GM12878 (cell line): ENCODE data around the gene DCTN4. TPM values are rescaled to one million over a fixed set of nuclear protein-coding genes. Genes with fewer than 3 reads are reported as not detected.

Source experiments
- ATAC-seq: fragments of 200-7000 bp; cut with Tn5 transposase; 3 replicates; pipeline ENCODE4 v1.9.1; 2020; ENCODE audit warnings: mild to moderate bottlenecking, moderate library complexity
- BruUV-seq: library from RNA; stranded (reverse); fragments of 400-500 nt; replicated peaks from 2 replicates; lab custom pipeline; 2021; lab: Mats Ljungman, UMichigan
- CTCF ChIA-PET: fragments of 300-600 bp; sonication (Branson Sonifier 250); formaldehyde crosslinking; extraction: SDS; loops from one replicate; lab custom pipeline; 2021; ENCODE audit warnings: inconsistent platforms; lab: Yijun Ruan, JAX
- POLR2A ChIA-PET: fragments of 350-600 bp; formaldehyde crosslinking; extraction: SDS; loops from one replicate; lab custom pipeline; 2021; ENCODE audit warnings: inconsistent platforms; lab: Charles Lee
- RAD21 ChIA-PET: fragments of 300-600 bp; sonication (Branson Sonifier 250); formaldehyde crosslinking; loops from one replicate; lab custom pipeline; 2023; ENCODE audit warnings: antibody characterized with exemption; ENCODE audit not compliant: unreplicated experiment; lab: Charles Lee
- SMC1A ChIA-PET: fragments of 300-600 bp; sonication (Branson Sonifier 250); formaldehyde crosslinking; loops from one replicate; lab custom pipeline; 2023; ENCODE audit not compliant: unreplicated experiment, uncharacterized antibody; lab: Charles Lee
- DNase-seq: peaks from one replicate; pipeline ENCODE4 v3.0.0-alpha.2; 2011; ENCODE audit warnings: low read depth, low spot score
- FAIRE-seq: peaks from 3 replicates; lab custom pipeline; 2011; peaks lifted over from hg19 to GRCh38; lab: Jason Lieb, UNC
- H2AFZ ChIP-seq: 2 replicates; pipeline ENCODE4 v1.6.0; 2011; ENCODE audit warnings: low read depth, low read length, control low read depth; ENCODE audit not compliant: control insufficient read depth
- H3K27ac ChIP-seq: 2 replicates; pipeline ENCODE4 v1.5.1; 2011; ENCODE audit warnings: control low read depth; ENCODE audit not compliant: control insufficient read depth, insufficient read depth
- H3K27me3 ChIP-seq, 2 experiments: replicated peaks in 1 of 2; 2 replicates each; pipeline versions ENCODE4 v1.6.0 to v1.6.1; 2011; ENCODE audit warnings: low read length in 1 of 2; ENCODE audit not compliant: control insufficient read depth in 2 of 2, insufficient read depth in 2 of 2
- H3K36me3 ChIP-seq, 2 experiments: 2 replicates each; pipeline ENCODE4 v1.5.1; 2011; ENCODE audit warnings: low read length in 1 of 2; ENCODE audit not compliant: control insufficient read depth in 2 of 2, insufficient read depth in 2 of 2
- H3K4me1 ChIP-seq: 2 replicates; pipeline ENCODE4 v1.6.1; 2011; ENCODE audit warnings: mild to moderate bottlenecking, low read length, moderate library complexity, mixed read lengths; ENCODE audit not compliant: control insufficient read depth, insufficient read depth
- H3K4me2 ChIP-seq: 2 replicates; pipeline ENCODE4 v1.6.0; 2011; ENCODE audit warnings: control low read depth; ENCODE audit not compliant: control insufficient read depth, insufficient read depth
- H3K4me3 ChIP-seq: fragments of 200-600 bp; sonication (generic); 2 replicates; pipeline ENCODE4 v1.5.1; 2016
- H3K79me2 ChIP-seq: 2 replicates; pipeline ENCODE4 v1.6.0; 2011; ENCODE audit warnings: low read length; ENCODE audit not compliant: control insufficient read depth, insufficient read depth
- H3K9ac ChIP-seq: 2 replicates; pipeline ENCODE4 v1.8.0; 2011; ENCODE audit warnings: low read length, control low read depth, mixed read lengths; ENCODE audit not compliant: control insufficient read depth, insufficient read depth
- H3K9me3 ChIP-seq: replicated peaks from 3 replicates; pipeline ENCODE4 v1.5.1; 2011; ENCODE audit warnings: mild to moderate bottlenecking, low read length; ENCODE audit not compliant: control insufficient read depth, insufficient read depth
- H4K20me1 ChIP-seq: 2 replicates; pipeline ENCODE4 v1.6.0; 2011; ENCODE audit not compliant: control insufficient read depth, insufficient read depth
- BMI1 ChIP-seq: fragments of 450-650 bp; IDR thresholded peaks from 2 replicates; pipeline ENCODE4 v1.6.1; 2016; ENCODE audit warnings: mild to moderate bottlenecking, moderate library complexity, borderline replicate concordance
- CTCF ChIP-seq, 3 experiments: IDR thresholded peaks in 2 of 3; conservative IDR thresholded peaks in 1 of 3; 2 replicates each; pipeline ENCODE4 v1.5.1; 2011; ENCODE audit warnings: low read depth in 3 of 3, low read length in 3 of 3, mild to moderate bottlenecking in 3 of 3, control low read depth in 2 of 3, moderate library complexity in 2 of 3, inconsistent platforms in 1 of 3, mixed read lengths in 1 of 3; ENCODE audit not compliant: control insufficient read depth in 2 of 3, insufficient read depth in 1 of 3; ENCODE audit errors: extremely low read depth in 1 of 3
- DPF2 ChIP-seq: fragments of 450-650 bp; IDR thresholded peaks from 2 replicates; pipeline ENCODE4 v1.6.1; 2017; ENCODE audit warnings: mild to moderate bottlenecking
- EED ChIP-seq: sonication (generic); IDR thresholded peaks from 2 replicates; pipeline ENCODE4 v1.6.1; 2016; ENCODE audit warnings: antibody characterized with exemption, low read depth
- IKZF1 ChIP-seq: fragments of 450-650 bp; conservative IDR thresholded peaks from 2 replicates; pipeline ENCODE4 v1.6.1; 2017; ENCODE audit warnings: antibody characterized with exemption, mild to moderate bottlenecking
- KDM1A ChIP-seq: fragments of 200-600 bp; sonication (generic); IDR thresholded peaks from 2 replicates; pipeline ENCODE4 v1.6.1; 2016; ENCODE audit warnings: borderline replicate concordance
- KLF5 ChIP-seq: fragments of 450-650 bp; IDR thresholded peaks from 2 replicates; pipeline ENCODE4 v1.6.1; 2014; ENCODE audit warnings: mild to moderate bottlenecking; ENCODE audit not compliant: partially characterized antibody
- LARP7 ChIP-seq: fragments of 450-650 bp; IDR thresholded peaks from 2 replicates; pipeline ENCODE4 v1.6.1; 2017; ENCODE audit warnings: mild to moderate bottlenecking
- MEF2A ChIP-seq: IDR thresholded peaks from 2 replicates; pipeline ENCODE4 v1.6.1; 2011; ENCODE audit warnings: low read depth, mild to moderate bottlenecking, low read length, moderate library complexity; ENCODE audit not compliant: insufficient read depth
- PML ChIP-seq: IDR thresholded peaks from 2 replicates; pipeline ENCODE4 v1.6.1; 2012; ENCODE audit warnings: low read length, inconsistent platforms
- RAD21 ChIP-seq: IDR thresholded peaks from 2 replicates; pipeline ENCODE4 v1.6.1; 2011; ENCODE audit warnings: mild to moderate bottlenecking, low read depth, low read length, moderate library complexity; ENCODE audit not compliant: insufficient read depth
- RELA ChIP-seq: fragments of 450-650 bp; IDR thresholded peaks from 2 replicates; pipeline ENCODE4 v1.8.0; 2014; ENCODE audit warnings: borderline replicate concordance; ENCODE audit not compliant: partially characterized antibody
- SIX5 ChIP-seq: IDR thresholded peaks from 2 replicates; pipeline ENCODE4 v1.6.1; 2011; ENCODE audit warnings: mild to moderate bottlenecking, low read depth, low read length, moderate library complexity; ENCODE audit not compliant: severe bottlenecking
- SMC3 ChIP-seq: IDR thresholded peaks from 2 replicates; pipeline ENCODE4 v1.6.1; 2011; ENCODE audit warnings: low read length, improper control_type of control experiment, borderline replicate concordance
- STAT1 ChIP-seq: fragments of 450-650 bp; conservative IDR thresholded peaks from 2 replicates; pipeline ENCODE4 v1.6.1; 2014; ENCODE audit warnings: antibody characterized with exemption, mild to moderate bottlenecking
- TARDBP ChIP-seq: IDR thresholded peaks from 2 replicates; pipeline ENCODE4 v1.6.1; 2016; ENCODE audit warnings: borderline replicate concordance
- WGBS: methylation state at CpG from one replicate; pipeline ENCODE4 v1.1.6; 2016; ENCODE audit warnings: low lambda C conversion rate; ENCODE audit not compliant: insufficient replicate concordance, insufficient coverage; ENCODE audit errors: missing lambda C conversion rate; 5-methylcytosine and 5-hydroxymethylcytosine counted together
- in situ Hi-C: fragments of 300-500 bp; cut with MboI; formaldehyde crosslinking; loops from 9 replicates; pipeline ENCODE4 v1.14.3; 2018; ENCODE audit warnings: mixed read lengths
- intact Hi-C: fragments of 100-400 bp; cut with micrococcal nuclease; formaldehyde crosslinking; loops from one replicate; pipeline ENCODE4 v1.14.2; 2022; ENCODE audit not compliant: unreplicated experiment
- polyA plus RNA-seq, 11 experiments: library from polyadenylated mRNA; depleted of rRNA in 4 of 11; unstranded in 6 of 11; stranded (reverse) in 5 of 11; fragments of >200 nt; fragmentation: Nextera tagmentation in 4 of 11; fragmentation: Illumina TruSeq in 1 of 11; extraction: Ambion mirVana in 4 of 11; extraction: Trizol in 1 of 11; gene quantifications; 1 replicate in 1 of 11; 2 replicates in 10 of 11; pipeline versions ENCODE4 v1.2.1 to v1.2.3, GENCODE V29; 2011 to 2016; ENCODE audit warnings: inconsistent platforms in 2 of 11, missing spikeins in 2 of 11, low read depth in 1 of 11
- total RNA-seq, 4 experiments: library from RNA; depleted of rRNA in 3 of 4; stranded (reverse); fragments of >200 nt in 3 of 4; fragmentation: Illumina TruSeq in 1 of 4; extraction: Trizol in 1 of 4; gene quantifications; 2 replicates each; pipeline versions ENCODE4 v1.2.1 to v1.2.3, GENCODE V29; 2013 to 2021

DCTN4 gene
- total and polyA plus RNA-seq, 10 of the 15 experiments (the other 5 are each of a cell fraction or from before 2014, with no cell fraction given) = 7.6 to 27.8 (median 18.0) TPM

GRCh38 chr5:150710165-150710564, 48.7 kb downstream of the DCTN4 start:
- peak; percentile 24; the same call in 1 of the 3 replicates for ATAC-seq
- H3K27me3 ChIP-seq = no peaks in the 10 kb centered on the region
- ChIA-PET CTCF (interaction anchor here (1.7 to 2.3 kb wide), 3 partner anchors 10 to 251 kb away, joined by 4 to 21 read pairs (median 16); partner anchors contain the start of gene RBM22), SMC1A (interaction anchor here (1.3 to 1.8 kb wide), 2 partner anchors 150 to 151 kb away, joined by 3 to 8 read pairs; no protein-coding TSS in a partner anchor), RAD21 (interaction anchor here (2.4 kb wide), 1 partner anchor 136 kb away, joined by 5 read pairs; the partner anchor contains the start of gene IRGM), POLR2A (no interaction called here)
- H4K20me1 ChIP-seq = no peaks in the 10 kb centered on the region
- in situ Hi-C loops = no loop called here
- no peak overlapping the region for H3K9ac ChIP-seq
- H3K79me2 ChIP-seq = no peaks in the 10 kb centered on the region
- FAIRE-seq = no peak
- intact Hi-C loops = no loop called here
- no peak for DNase-seq
- no peak overlapping the region for H3K27ac ChIP-seq
- WGBS = 50% methylated on average over 2 of the region's 2 CpGs
- H3K4me1 ChIP-seq = no peaks in the 10 kb centered on the region
- no peak overlapping the region for H3K4me3 ChIP-seq
- peaks cover 14 to 15% of the 10 kb centered on the region in 2 experiments for H3K36me3 ChIP-seq
- TF ChIP-seq RELA (no peak), BMI1 (no peak), CTCF (IDR thresholded peaks at IDR 0.05 in 2 of 3, conservative IDR thresholded peaks at IDR 0.05 in 1 of 3; ENCODE audit: control insufficient read depth in 2 of 3, extremely low read depth in 1 of 3, insufficient read depth in 1 of 3, low read depth in 3 of 3, low read length in 3 of 3) (peak in 2 of 3 experiments; percentile 15 to 35; a peak in 2 of 6 replicates), SMC3 (0 out of 2 replicates have a peak, but pooled peaks have one; percentile 21), TARDBP (no peak), LARP7 (no peak), RAD21 (no peak; the same call in 1 of the 2 replicates), PML (no peak), STAT1 (no peak), DPF2 (no peak), IKZF1 (no peak), KDM1A (no peak), SIX5 (no peak), MEF2A (no peak), EED (no peak), KLF5 (no peak)
- no peak overlapping the region for H2AFZ ChIP-seq
- no peak overlapping the region for H3K4me2 ChIP-seq
- no TSS peak for BruUV-seq
- no peaks in the 10 kb centered on the region for H3K9me3 ChIP-seq
